Vagina (tissue), 2 donors: ENCODE results near the gene CIB2. TPM values are rescaled to one million over a fixed set of nuclear protein-coding genes. Genes with fewer than 3 reads are reported as not detected.
"Not testable (repeated sequence)": the region's sequence is repeated elsewhere in the genome, so short reads cannot be mapped to it uniquely, and the experiment has no call there.

ENCODE experiments used
- DNase-seq, 2 donors: peaks; one replicate each; pipeline ENCODE4 v3.0.0-alpha.2; 2017; ENCODE audit errors: extremely low spot score in 2 of 2
- H3K27ac ChIP-seq: fragments of 200-600 bp; sonication (generic); one replicate; pipeline ENCODE4 v1.5.1; 2019
- H3K27me3 ChIP-seq: fragments of 200-600 bp; sonication (generic); one replicate; pipeline ENCODE4 v1.5.1; 2019
- H3K36me3 ChIP-seq, 2 donors: fragments of 200-600 bp; sonication (generic); one replicate each; pipeline ENCODE4 v1.5.1; 2017 to 2019
- H3K4me1 ChIP-seq: fragments of 200-600 bp; sonication (generic); one replicate; pipeline ENCODE4 v1.5.1; 2019
- H3K4me3 ChIP-seq, 2 donors: fragments of 200-600 bp; sonication (generic); 1 replicate in 1 of 2; 2 replicates in 1 of 2; pipeline ENCODE4 v1.5.1; 2016 to 2019
- H3K9me3 ChIP-seq: fragments of 200-600 bp; sonication (generic); one replicate; pipeline ENCODE4 v1.5.1; 2019
- POLR2A ChIP-seq, 2 donors: fragments of 450-650 bp; IDR thresholded peaks; one replicate each; pipeline ENCODE4 v1.6.1; 2017; ENCODE audit warnings: antibody characterized with exemption in 2 of 2, mild to moderate bottlenecking in 2 of 2, moderate library complexity in 2 of 2
- POLR2AphosphoS5 ChIP-seq, 2 donors: sonication (generic); formaldehyde crosslinking; IDR thresholded peaks; one replicate each; pipeline ENCODE4 v1.9.0; 2017; ENCODE audit warnings: antibody characterized with exemption in 2 of 2, mild to moderate bottlenecking in 2 of 2, low read depth in 1 of 2; ENCODE audit not compliant: insufficient read depth in 1 of 2
- intact Hi-C: fragments of 100-400 bp; cut with DNase I; formaldehyde crosslinking; loops from one replicate; pipeline ENCODE4 v1.15.1; 2023
- total RNA-seq: library from RNA; depleted of rRNA; stranded (reverse); fragments of >200 nt; gene quantifications from one replicate; pipeline ENCODE4 v1.2.3, GENCODE V29; 2016
- TF ChIP-seq, protein P1 (sequence below), 3 experiments: fragments of 450-650 bp in 2 of 3; fragments of 200-600 bp in 1 of 3; sonication (generic) in 1 of 3; IDR thresholded peaks; one replicate each; pipeline ENCODE4 v1.5.1; 2017 to 2019; ENCODE audit warnings: antibody characterized with exemption in 3 of 3, mild to moderate bottlenecking in 2 of 3, moderate library complexity in 2 of 3

Gene CIB2
- total RNA-seq, 1 donor from 2014 or later = 13.0 TPM

DNA sequence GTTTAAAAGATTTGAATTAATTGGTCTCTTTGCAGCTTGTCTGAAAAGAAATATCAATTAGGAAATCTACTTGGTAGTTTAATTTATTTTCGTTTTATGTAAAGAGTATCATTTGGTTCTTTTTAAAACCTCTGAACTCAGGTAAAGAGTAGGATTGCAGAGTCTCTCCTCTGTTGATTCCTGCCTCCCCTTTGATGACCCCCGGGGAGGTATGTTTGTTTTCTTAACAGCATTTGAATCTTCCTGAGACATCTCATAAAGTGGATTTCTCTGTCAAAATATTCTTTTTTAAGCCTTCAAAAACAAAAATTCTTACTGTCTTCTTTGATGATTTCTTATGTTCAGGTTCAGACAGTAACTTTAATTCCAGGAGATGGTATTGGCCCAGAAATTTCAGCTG lies 26.0 kb upstream of the CIB2 start:
- peaks cover 0 to 38% of the 10 kb centered on the region in 2 donors for H3K36me3 ChIP-seq
- DNase-seq = no peak
- no peaks in the 10 kb centered on the region for H3K27me3 ChIP-seq
- no peak overlapping the region for H3K4me3 ChIP-seq
- no peak overlapping the region for H3K27ac ChIP-seq
- no peaks in the 10 kb centered on the region for H3K9me3 ChIP-seq
- peaks cover 32% of the 10 kb centered on the region for H3K4me1 ChIP-seq
- intact Hi-C loops = no loop called here
- TF ChIP-seq, protein P1, sequence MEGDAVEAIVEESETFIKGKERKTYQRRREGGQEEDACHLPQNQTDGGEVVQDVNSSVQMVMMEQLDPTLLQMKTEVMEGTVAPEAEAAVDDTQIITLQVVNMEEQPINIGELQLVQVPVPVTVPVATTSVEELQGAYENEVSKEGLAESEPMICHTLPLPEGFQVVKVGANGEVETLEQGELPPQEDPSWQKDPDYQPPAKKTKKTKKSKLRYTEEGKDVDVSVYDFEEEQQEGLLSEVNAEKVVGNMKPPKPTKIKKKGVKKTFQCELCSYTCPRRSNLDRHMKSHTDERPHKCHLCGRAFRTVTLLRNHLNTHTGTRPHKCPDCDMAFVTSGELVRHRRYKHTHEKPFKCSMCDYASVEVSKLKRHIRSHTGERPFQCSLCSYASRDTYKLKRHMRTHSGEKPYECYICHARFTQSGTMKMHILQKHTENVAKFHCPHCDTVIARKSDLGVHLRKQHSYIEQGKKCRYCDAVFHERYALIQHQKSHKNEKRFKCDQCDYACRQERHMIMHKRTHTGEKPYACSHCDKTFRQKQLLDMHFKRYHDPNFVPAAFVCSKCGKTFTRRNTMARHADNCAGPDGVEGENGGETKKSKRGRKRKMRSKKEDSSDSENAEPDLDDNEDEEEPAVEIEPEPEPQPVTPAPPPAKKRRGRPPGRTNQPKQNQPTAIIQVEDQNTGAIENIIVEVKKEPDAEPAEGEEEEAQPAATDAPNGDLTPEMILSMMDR (IDR thresholded peaks at IDR 0.05) = no peak

DNA sequence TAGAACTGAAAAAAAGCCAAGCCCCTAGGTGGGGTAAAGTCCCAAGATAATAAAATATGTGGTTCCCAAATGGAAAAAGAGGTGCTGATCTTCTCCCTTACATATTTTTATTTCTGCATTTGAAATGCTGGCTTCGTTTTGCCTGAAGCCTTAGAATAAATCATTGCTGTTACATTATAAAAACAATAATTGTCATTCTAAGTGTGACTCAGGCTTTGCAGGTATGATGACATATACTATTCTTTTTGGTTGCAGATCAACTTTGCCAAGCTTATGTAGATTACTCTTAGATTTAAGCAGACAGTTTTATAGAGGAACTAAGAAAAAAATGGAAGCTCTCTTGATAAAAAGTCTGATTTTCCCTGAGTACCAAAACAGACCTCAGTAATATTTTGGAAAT lies 25.4 kb upstream of the CIB2 start:
- Histone ChIP-seq H3K36me3 (peaks cover 0 to 32% of the 10 kb centered on the region in 2 donors), H3K27me3 (no peaks in the 10 kb centered on the region), H3K27ac (peak overlapping the region; percentile 36), H3K9me3 (no peaks in the 10 kb centered on the region), H3K4me3 (no peak overlapping the region), H3K4me1 (peaks cover 32% of the 10 kb centered on the region)
- intact Hi-C loops = no loop called here
- DNase-seq = no peak
- TF ChIP-seq, protein P1 (IDR thresholded peaks at IDR 0.05) = no peak
- TF ChIP-seq POLR2AphosphoS5 (IDR thresholded peaks at IDR 0.05; ENCODE audit: insufficient read depth in 1 of 2, low read depth in 1 of 2) = peak in 1 of 2 donors; percentile 76
- no peak for TF ChIP-seq POLR2A (IDR thresholded peaks at IDR 0.05)

DNA sequence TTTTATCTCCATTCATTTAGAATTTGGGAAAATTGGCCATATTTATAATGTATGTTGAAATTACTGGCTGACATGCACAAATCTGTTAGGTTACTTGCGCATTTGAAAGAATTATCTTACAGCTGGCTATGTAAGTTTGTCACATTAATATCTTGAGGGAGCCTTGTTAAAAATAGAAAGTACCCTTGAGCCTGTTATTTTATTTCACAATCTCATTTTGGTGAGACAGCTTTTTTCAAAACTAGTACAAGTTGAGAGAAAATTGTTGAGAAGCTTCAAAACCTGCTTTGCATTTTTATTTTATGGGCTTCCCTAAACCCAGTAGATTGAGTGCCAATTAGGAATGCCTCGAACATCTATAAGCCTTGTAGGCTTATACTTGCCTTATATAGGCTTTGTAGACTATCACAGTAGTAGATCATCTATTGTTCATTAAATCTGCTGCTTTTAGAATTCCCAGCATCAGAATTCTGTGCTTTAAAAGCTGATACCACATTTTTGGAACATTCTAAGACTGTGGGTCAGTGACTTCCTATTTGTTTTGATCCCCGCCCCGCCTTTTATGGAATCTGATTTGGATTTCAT lies 24.2 kb upstream of the CIB2 start:
- no peak for DNase-seq
- Histone ChIP-seq H3K27ac (peak overlapping the region; percentile 36), H3K9me3 (no peaks in the 10 kb centered on the region), H3K4me1 (peaks cover 41% of the 10 kb centered on the region), H3K4me3 (peak overlapping the region in 1 of 2 donors; percentile 11), H3K36me3 (peaks cover 0 to 20% of the 10 kb centered on the region in 2 donors), H3K27me3 (no peaks in the 10 kb centered on the region)
- intact Hi-C loops = no loop called here
- TF ChIP-seq POLR2A (IDR thresholded peaks at IDR 0.05) = no peak
- TF ChIP-seq, protein P1 (IDR thresholded peaks at IDR 0.05) = no peak
- no peak for TF ChIP-seq POLR2AphosphoS5 (IDR thresholded peaks at IDR 0.05; ENCODE audit: insufficient read depth in 1 of 2, low read depth in 1 of 2)

DNA sequence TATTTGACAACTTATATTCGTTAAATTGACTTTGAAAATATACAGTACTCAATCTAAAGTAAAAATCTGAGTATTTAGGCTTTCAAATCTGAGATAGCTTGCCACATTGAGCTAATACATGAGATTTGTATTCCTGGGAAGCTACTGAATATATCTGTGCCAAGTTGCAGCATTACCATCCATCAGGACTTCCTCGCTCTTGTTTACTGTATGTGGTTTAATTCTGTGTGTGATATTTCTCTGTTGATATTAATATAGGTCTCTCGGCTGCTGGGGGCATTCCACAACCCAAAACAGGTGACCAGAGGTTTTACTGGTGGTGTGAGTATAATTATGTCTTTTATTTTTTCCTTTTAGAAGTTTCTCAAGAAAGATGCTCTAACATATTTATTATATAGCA lies 23.7 kb upstream of the CIB2 start:
- TF ChIP-seq POLR2A (IDR thresholded peaks at IDR 0.05) (no peak), POLR2AphosphoS5 (IDR thresholded peaks at IDR 0.05; ENCODE audit: insufficient read depth in 1 of 2, low read depth in 1 of 2) (no peak)
- TF ChIP-seq, protein P1 (IDR thresholded peaks at IDR 0.05) = no peak
- intact Hi-C loops = no loop called here
- peak overlapping the region; percentile 36 for H3K27ac ChIP-seq

DNA sequence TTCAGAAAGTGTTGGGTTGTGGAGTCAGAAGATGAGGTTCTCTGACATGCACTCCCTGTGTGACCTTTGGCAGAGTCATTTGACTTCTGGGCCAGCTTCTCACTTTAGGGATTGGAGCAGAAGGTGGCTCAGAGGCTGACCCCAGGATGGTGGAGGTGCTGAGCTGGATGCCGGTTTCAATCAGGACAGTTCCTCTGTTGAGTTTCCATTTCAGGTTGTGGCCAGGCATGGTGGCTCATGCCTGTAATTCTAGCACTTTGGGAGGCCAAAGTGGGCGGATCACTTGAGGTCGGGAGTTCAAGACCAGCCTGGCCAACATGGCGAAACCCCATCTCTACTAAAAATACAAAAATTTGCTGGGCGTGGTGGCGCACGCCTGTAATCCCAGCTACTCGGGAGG lies 19.8 kb upstream of the CIB2 start:
- intact Hi-C loops, H3K27me3 ChIP-seq, H3K4me3 ChIP-seq, H3K9me3 ChIP-seq, H3K27ac ChIP-seq, DNase-seq, H3K36me3 ChIP-seq: not testable (repeated sequence)
- H3K4me1 ChIP-seq = peaks cover 47% of the 10 kb centered on the region

More for the DNA sequence above, 23.7 kb upstream of the CIB2 start:
- H3K36me3 ChIP-seq = peaks cover 0 to 15% of the 10 kb centered on the region in 2 donors
- DNase-seq = no peak
- peaks cover 45% of the 10 kb centered on the region for H3K4me1 ChIP-seq
- H3K27me3 ChIP-seq = no peaks in the 10 kb centered on the region
- no peak overlapping the region for H3K4me3 ChIP-seq
- no peaks in the 10 kb centered on the region for H3K9me3 ChIP-seq
